ENCODE measurements around the gene PDCD1.

PDCD1 gene

DNA sequence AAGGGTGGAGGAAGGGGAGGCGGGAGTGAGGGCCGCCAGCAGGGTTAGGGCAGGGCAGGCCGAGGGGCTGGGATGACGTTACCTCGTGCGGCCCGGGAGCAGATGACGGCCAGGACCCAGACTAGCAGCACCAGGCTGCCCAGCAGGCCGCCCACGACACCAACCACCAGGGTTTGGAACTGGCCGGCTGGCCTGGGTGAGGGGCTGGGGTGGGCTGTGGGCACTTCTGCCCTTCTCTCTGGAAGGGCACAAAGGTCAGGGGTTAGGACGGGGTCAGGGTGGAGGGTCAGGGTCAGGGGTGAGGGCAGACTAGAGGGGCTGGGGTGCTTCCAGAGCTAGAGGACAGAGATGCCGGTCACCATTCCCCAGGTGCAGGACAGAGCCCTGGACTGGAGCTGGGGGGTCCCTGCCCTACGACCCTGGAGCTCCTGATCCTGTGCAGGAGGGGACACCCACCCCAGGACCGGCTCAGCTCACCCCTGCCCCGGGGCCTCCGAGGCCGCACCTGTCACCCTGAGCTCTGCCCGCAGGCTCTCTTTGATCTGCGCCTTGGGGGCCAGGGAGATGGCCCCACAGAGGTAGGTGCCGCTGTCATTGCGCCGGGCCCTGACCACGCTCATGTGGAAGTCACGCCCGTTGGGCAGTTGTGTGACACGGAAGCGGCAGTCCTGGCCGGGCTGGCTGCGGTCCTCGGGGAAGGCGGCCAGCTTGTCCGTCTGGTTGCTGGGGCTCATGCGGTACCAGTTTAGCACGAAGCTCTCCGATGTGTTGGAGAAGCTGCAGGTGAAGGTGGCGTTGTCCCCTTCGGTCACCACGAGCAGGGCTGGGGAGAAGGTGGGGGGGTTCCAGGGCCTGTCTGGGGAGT lies 6.3 kb downstream of the PDCD1 start:
- peak; percentile 21 for DNase-seq (ENCODE audit: low spot score)

DNA sequence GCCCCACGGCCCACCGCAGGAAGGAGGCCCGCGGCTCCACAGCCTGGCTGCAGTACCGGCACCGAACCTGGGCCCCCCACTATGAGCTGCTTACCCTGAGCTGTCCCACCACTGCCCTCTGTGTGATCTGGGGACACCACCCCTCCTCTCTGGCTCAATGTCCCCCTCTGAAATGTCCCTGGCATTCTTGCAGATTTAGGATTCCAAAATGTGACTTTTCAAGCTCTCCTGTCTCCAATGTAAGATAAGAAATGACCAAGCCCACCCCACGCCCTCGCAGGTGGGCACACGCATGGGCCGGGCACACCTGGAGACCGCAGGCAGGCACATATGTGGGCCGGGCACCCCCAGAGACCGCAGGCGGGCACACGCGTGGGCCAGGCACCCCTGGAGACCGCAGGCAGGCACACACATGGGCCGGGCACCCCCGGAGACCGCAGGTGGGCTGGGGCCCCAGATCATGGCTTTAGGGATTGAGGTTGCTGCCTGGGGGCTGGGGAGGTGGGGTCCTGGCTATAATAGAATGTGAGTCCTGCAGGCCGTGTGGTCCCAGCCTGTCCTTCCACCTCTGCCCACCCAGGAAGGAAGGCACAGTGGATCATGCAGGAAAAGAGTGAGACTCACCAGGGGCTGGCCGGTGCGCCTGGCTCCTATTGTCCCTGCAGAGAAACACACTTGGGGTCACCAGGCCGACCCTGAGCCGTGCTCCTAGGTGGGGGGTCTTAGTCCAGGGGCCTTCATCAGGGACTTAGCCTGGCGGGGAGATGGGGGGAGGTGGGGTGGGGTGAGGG lies 7.2 kb downstream of the PDCD1 start:
- peak; percentile 24 for DNase-seq (ENCODE audit: low spot score)

DNA sequence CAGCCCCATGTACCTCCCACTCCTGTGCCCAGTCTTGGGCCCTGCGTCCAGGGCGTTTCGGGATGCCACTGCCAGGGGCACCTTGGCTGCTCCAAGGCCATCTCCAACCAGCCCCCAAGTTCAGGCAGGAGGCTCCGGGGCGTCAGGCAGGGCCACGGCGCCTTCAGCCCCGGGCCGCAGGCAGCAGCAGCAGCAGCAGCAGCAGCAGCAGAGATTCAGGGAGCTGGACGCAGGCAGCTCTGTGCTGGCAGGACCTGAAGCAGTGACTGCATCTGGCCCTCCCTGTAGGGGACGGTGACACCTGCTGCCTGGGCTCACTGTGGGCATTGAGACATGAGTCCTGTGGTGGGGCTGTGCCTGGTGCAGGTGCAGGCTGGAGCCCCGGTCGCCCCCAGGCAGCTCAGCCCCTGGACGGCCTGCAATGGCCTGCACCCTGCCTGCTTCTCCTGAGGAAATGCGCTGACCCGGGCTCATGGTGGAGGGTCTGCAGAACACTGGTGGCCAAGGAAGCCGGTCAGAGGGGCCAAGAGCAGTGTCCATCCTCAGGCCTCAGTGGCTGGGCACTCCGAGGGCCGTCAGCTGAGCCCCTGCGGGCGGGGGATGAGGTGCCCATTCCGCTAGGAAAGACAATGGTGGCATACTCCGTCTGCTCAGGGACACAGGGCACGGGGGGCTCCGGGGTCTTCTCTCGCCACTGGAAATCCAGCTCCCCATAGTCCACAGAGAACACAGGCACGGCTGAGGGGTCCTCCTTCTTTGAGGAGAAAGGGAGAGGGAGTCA lies 8.0 kb downstream of the PDCD1 start:
- DNase-seq (ENCODE audit: low spot score), result peak; percentile 16

DNA sequence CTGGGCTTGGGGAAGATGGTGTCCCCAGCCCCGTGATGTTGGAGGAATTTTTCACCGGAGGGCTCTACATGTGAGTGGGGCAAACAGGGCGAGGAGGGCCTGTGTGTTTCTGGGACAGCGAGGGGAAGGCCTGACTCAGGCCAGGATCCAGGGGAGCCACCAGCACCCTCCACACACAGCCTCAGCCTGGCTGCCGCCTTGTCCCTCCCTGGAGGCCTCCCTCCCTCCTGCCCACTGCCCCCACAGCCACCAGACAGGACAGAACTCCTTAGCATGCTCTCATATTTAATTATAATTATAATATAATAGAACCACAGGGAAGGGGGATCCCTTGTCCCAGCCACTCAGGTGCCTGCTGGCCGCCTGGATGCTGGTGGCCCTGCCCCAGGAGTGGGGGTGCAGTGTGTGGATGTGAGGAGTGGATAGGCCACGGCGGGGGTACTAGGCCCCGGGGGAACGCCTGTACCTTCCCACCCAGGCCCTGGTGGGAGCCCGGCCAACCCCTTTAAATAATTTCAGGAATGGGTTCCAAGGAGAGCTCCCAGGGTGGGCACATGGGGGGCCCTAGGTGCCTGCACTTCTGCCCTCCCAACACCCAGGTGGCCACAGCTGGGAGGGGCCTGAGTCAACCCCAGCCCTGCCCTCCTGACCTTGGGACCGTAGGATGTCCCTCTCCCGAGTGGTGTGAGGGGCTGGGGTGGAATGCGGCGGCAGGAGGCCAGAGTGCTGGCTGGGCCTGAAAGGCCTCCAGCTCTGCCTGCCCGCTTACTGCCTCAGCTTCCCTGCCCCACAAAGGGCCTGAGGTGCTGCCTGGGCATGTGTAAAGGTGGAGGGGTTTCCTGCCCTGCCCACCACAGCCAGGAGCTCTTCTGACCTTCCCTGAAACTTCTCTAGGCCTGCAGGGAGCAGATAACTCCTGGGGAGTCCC lies 8.8 kb downstream of the PDCD1 start:
- DNase-seq (ENCODE audit: low spot score), result peak; percentile 28

DNA sequence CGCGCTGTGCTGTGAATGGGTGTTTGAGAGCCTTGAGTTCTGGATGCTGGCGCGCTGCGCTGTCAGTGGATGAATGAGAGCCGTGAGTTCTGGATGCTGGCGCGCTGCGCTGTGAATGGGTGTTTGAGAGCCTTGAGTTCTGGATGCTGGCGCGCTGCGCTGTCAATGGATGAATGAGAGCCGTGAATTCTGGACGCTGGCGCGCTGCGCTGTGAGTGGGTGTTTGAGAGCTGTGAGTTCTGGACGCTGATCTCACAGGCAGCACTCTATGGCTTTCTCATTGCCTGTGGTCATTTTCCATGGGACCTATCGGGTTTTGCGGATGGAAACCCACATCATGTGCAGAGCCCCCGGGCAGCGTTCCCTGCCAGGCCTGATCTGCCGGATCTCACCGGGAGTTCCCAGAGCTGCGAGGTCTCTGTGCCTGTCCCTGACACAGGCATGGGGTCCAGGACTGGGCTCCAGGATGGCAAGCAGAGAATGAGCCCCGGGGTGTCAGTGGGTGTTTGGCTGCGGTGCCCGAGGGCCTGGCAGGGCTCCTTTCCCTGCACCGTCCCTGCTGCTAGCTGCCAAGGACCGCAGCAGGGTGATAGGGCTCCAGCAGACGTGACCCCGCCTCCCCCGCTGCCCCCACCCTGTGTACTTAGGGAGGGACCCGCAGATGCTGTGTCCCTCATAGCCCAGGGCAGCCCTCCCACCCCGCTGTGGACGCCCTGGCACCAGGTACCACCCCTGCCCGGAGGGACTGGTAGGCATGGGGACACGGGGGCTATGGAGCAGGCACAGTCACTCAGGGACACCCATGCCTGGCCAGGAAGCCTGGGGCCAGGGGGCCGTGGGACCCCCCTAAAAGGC lies 9.7 kb downstream of the PDCD1 start:
- peak; percentile 12 for DNase-seq (ENCODE audit: low spot score)

DNA sequence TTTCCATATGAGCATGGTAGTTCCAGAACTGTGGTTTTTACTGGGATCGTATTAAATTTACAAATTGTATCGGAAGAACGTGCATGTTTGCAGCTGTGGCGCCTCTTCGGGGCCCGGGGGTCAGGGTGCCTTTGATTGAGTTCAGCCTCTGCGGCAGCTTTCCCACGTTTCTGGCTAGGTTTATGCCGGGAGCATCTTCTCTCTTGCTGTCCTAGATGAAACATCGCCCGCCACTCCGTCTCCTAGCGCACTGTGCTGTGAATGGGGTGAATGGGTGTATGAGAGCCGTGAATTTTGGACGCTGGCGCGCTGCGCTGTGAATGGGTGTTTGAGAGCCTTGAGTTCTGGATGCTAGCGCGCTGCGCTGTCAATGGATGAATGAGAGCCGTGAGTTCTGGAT lies 12.3 kb downstream of the PDCD1 start:
- no peak for DNase-seq (ENCODE audit: low spot score)

DNA sequence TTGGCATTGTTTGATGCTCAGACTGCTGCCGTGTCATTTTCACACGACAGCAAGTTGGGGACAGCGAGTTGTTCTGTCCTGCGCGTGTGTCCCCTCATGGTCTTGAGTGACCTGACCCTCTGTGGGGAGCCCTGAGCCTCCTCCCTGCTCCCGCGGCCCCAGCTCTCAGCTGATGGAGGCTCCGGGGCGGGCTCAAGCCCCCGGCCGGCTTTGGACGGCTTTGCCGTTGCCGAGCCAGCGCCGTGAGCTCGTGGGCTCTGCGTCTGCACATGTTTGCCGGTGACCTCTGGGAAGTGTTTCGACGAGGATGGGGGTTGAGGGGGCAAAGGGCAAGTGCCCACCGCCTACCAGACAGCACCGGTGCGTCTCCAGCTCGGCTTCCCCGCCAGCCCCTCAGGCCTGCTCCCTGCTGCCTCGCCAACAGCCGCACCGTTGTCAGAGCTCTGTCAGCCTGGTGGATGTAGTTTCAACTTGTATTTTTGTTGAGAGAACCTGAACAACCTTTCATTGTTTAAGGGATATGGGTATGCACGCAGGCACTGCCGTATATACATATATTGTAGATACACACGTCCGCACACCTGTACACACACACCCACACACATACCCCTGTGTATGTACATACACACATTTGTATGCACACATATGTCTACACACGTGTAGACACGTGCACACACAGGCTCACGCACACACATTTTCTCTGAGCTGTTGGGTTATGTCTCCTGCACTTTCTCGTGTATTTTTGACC lies 13.7 kb downstream of the PDCD1 start:
- peak; percentile 28 for DNase-seq (ENCODE audit: low spot score)

DNA sequence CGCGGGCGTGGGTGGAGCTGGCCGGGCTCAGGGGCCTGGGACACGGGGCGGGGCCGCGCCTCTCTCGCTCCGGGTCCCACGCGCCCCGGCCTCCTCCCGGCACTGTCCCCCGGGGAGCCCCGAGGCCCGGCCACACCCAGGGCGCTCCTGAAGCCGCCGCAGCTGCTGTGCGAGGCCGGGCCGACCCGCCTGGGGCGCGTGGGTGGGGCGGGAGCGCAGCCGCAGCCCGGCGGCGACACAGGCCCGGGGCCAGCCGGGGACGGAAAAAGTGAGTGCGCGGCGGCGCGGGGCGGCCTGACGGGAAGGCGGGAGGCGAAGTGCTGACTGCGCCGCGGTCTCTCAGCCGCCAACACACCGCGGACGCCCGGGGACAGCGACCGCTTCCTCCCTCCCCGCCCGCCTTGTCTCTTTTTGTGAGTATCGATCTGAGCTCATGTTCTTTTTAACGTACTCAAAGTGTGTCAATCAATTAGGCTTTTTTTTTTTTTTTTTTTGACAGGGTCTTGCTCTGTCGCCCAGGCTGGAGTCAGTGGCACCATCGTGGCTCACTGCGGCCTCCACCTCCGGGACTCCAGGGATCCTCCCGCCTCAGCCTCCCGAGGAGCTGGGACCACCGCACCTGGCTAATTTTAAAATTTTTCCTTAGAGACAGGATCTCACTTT lies 14.5 kb downstream of the PDCD1 start:
- DNase-seq (ENCODE audit: low spot score), result peak; percentile 68

DNA sequence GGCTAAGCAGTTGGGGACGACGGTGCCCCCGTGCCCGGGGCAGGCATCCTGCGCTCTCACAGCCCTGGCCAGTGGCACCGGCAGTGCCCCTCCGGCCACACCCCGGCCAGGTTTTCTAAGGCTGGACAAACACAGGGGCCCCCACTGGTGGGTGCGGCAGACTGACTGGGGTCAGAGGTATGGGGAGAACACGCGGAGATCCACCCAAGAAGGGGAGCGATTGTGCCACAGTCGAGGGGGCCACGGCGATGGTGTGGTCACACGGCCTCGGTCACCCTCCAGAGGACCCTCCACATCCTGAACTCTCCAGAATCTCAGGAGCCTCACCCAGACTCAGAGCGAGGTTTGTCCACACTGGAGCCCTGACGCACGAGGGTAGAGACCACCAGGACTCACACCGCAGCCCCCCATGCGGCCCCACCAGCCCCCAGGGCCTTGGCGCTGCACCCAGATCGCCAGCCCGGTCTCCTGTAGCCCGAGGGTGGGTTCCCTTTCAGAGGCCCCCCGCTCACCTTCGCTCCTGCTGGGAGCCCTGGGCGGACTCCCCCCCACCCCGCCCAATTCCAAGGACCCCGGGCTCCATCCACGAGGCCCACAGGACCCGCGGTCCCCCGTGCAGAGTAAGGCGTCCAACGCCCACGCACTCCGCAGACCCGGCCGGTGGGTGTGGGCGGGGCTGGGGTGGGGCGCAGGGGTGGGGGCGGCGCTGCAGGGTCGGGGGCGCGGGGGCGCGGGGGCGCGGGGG lies 15.2 kb downstream of the PDCD1 start:
- DNase-seq (ENCODE audit: low spot score), result peak; percentile 22

DNA sequence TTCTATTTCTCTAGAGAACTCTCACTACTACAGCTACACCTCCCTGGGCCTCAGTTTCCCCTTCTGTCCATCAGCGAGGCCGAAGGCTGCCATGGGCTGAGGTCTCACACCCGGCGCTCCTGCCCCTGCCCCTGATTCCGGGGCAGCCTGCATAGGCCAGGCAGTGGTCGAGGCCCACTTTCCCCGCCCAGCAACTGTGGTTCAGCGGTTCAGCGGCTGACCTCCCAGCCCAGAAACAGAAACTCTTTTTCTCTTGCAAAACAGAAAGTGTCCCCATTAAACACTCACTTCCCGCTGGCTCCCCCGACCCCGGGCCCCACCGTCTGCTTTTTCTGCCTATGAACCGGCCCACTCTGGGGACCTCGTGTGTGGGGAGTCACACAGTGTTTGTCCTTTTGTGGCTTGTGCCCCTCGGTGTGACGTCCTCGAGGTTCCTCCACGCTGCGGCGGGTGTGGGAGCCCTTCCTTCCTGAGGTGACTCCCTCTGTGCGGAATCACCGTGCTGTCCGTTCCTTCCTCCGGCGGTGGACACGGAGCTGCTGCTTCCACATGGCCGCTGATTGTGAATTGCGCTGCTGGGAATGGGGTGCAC lies 16.0 kb downstream of the PDCD1 start:
- DNase-seq (ENCODE audit: low spot score), result peak; percentile 27

DNA sequence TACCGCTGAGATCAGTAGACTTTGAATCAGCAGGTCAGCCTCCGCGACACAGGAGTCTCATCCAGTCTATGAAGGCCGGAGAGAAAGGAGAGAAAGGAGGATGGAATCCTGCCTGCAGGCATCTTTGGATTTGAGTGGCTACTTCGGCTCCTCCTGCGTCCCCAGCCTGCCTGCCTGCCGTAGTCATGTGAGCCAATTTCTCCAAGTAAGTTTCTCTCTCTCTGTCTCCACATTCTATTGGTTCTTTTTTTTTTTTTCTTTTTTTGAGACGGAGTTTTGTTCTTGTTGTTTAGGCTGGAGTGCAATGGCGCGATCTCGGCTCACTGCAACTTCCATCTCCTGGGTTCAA lies 16.7 kb downstream of the PDCD1 start:
- no peak for DNase-seq (ENCODE audit: low spot score)

DNA sequence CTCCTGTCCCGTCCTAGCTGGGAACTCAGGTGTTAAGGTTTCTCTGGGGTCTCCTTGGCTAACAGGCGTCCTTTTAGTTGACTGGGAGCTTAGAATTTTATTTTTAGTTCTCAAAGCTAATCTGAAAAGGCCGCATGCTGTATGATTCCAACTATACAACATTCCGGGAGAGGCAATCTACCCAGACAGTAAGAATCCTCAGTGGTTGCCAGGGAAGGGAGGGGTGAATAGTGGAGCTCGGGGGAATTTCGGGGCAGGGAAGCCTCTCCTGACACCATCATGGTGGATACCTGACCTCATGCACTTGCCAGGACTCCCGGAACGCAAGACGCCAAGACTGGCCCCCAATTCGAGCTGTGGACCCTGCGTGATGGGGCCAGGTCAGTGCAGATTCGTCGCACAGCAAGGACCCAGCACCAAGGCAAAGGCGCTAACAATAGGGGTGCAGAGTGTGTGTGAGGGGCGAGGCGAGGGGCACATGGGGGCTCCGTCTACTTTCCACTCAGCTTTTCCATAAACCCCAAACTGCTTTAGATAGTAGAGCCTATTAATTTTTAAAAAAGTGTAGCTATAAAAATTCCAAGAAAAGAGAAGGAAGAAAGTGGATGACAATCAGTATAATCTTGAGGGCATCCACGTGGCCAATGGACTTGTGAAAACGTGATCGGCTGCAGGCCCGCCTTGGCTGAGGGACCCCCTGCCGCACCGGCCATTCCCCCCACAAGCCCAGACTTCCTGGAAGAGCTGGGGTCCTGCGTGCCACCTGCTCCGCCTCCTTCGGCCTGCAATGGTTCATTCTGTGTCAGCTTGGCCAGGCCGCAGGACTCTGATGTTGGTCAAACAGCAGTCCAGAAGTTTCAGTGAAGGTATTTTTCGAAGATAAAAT lies 17.3 kb downstream of the PDCD1 start:
- DNase-seq (ENCODE audit: low spot score), result peak; percentile 14

DNA sequence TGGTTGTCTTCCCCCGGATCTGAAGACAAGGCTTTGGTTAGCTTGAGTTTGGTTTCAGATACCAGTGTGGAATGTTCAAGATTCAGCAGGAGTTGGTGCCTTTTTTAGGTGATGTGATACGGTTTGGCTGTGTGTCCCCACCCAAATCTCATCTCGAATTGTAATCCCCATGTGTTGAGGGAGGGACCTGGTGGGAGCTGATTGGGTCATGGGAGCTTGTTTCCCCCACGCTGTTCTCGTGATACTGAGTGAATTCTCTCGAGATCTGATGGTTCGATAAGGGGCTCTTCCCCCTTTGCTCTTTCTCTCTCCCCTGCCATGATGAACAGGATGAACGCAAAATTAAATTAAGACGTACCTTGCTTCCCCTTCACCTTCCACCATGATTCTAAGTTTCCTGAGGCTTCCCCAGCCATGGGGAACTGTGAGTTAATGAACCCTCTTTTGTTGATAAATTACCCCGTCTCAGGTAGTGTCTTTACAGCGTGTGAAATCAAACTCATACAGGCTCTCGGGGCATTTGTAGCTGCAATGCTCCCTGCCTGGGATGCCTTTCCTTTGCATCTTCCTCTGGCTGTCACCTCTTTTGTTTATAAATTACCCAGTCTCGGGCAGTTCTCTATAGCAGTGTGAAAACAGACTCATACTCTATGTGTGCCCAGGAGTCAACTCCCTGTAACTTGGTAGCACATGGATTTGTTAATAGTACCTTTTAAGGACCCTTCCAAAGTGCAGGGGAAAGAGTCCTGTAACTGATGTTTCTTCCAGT lies 21.3 kb downstream of the PDCD1 start:
- no peak for DNase-seq (ENCODE audit: low spot score)

DNA sequence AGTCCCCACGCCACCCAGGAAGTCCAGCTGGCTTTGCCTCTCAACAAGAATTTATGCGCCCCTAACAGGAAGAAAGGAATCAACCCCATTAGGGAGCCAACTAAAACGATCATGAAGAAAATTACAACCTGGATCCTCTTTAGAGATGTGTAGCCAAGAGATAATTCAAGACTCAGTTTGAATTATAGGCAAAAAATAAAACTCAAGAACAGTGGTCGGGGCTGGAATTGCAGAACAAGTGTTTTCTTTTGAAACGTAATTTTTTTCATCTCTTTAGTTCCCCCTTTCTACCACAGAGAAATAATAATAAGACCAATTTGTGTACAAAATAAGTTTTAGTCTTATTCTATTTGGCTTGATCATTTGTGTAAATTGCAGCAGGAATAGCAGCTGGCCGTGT lies 22.4 kb downstream of the PDCD1 start:
- no peak for DNase-seq (ENCODE audit: low spot score)

DNA sequence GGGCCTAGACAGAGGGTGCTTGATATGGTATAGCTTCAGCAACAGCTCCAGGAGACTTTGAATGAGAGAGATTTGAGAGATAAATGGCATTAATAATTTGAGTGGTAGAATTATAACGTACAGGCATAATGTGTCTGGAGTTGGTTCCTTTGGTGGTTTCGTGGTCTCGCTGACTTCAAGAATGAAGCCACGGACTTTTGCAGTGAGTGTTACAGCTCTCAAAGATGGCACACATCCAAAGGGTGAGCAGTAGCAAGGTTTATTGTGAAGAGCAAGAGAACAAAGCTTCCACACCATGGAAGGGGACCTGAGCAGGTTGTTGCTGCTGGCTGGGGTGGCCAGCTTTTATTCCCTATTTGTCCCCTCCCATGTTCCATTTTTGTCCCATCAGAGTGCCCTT lies 23.1 kb downstream of the PDCD1 start:
- no peak for DNase-seq (ENCODE audit: low spot score)

DNA sequence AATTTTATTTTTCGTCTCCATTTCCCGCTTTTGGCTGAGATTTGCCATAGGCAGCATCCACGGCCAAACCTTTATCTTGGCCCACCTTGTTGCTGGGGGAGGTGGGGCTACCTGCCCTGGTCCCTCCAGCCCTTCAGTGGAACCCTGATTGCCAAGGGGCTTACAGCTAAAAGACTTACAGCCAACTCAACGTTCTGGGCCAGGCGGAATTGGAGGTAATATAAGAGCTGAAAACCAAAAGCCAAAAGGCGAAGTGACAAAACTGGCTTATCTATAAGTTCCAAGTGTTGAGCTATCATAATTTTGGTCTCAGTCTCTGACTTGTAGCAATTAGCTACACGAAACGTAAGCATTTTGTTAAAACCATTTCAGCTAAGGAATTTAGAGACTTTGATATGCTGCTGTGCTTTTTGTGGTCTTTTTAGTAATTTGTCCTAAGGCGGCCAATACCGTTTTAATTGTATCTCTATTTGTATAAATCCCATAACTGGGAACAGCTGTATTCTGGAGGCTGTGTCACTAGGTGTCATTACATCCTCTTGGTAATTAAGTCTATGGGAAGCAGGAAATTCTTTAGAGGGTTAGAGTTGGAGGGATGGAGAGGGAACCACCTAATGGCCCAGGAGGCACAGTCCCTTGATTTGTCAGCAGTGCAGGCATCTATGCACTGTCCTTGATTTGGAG lies 24.0 kb downstream of the PDCD1 start:
- DNase-seq (ENCODE audit: low spot score), result no peak
